IPS-NIHi7 (cell line): ENCODE results near the gene SSX4B.
A peak's percentile ranks its signal among the peaks of the same experiment; 100 is the strongest.
"Not testable (repeated sequence)": the region's sequence is repeated elsewhere in the genome, so short reads cannot be mapped to it uniquely, and the experiment has no call there.

Source experiments
- DNase-seq: peaks from one replicate; pipeline ENCODE4 v3.0.0; 2012; ENCODE audit warnings: mixed read lengths; ENCODE audit errors: extremely low spot score

The SSX4B gene

GRCh38 chrX:48411860-48412259 is at the start of gene SSX4B:
Gene SSX4B, minus strand, starts transcription at chrX:48411960. Its CDS starts 588 bp downstream, at chrX:48411372.
- DNase-seq, result not testable (repeated sequence)

DNA sequence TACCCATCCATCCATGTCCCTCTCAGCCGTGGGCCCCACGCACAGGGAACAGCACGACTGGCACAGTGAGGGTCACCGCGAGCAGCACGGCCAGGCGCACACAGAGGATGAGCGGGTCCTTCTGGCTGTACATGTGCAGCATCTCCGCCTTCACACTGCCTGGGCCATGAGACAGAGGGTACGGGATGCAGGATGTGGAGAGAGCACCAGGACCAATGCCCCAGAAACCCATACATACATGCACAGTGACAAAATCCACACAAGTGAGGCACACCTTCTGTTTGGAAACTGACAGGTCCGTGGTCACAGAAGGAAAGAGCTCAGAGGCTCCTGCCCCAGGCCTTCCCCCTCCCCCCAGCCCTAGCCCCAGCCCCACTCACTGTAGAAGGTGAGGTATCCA is 48.8 kb upstream of the SSX4B start:
- DNase-seq, result no peak

GRCh38 chrX:48460031-48460430 is 48.3 kb upstream of the SSX4B start:
- no peak for DNase-seq

DNA sequence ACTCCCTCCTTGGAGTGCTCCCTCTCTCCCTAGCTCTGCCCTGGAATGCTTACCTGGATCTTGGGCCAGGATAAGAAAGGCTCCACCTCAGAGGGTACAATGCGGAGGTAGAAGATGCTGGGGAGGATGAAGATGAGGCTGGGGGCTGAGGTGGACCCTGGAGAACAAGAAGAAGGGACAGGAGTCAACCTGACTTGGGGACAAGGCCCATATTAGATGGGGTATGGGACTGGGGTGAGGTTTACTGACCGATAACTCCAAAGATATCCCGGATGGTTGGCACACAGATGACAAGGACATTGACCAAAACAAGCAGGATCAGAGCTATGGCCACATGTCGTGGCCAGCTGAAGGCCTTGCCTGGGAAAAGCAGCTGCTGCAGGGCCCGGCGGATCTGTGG is 47.7 kb upstream of the SSX4B start:
- DNase-seq, result no peak

GRCh38 chrX:48458711-48459110 is 47.0 kb upstream of the SSX4B start:
- DNase-seq, result no peak

DNA sequence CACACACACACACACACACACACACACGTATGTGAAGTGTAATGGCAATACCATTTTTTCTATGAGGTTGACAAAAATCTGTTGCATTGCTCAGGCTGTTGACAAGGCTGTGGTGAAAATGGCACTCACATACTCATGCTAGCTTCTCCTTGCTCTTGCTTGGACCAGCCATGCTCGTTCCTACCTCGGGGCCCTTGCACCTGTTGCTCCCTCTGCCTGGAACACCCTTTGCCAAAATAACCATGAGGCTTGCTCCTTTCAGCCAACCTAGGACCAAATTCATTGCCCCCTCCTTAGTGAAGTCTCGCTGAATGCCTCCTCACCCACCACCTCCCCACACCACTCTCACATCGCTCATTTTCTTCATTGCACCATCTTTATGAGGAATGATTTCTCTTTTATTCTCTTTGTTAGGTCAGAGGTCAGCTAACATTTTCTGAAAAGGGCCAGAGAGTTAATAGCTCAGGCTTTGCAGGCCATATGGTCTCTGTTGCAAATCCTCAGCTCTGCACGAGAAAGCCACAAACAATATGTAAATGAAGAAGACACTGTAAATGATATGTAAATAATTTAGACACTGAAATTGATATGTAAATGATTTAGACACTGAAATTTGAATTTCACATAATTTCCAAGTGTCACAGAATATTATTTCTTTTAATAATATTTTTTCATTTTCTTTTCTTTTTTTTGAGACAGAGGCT is 45.0 kb upstream of the SSX4B start:
- no peak for DNase-seq

- DNase-seq, result no peak
Measured at GRCh38 chrX:48451708-48452107, 39.9 kb upstream of the SSX4B start.

DNA sequence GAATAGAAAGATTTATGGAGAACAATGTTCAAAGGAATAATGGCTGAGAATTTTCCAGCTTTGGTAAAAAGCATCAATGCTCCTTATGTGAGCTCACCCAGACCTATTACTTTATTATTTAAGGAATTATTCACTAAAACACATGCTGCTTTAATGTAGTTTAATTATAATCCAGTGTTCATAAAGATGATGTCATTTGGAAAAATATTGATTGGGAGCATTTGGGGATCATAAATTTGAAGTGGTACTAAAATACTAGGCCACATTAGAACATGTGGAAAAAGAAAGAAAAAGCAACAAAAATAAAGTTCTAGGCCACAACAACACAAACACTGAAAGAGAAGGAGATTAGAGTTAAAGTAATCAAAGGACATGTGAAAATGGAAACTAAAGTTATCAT is 38.3 kb upstream of the SSX4B start:
- no peak for DNase-seq

- DNase-seq, result not testable (repeated sequence)
Measured at GRCh38 chrX:48447201-48447600, 35.4 kb upstream of the SSX4B start.

DNA sequence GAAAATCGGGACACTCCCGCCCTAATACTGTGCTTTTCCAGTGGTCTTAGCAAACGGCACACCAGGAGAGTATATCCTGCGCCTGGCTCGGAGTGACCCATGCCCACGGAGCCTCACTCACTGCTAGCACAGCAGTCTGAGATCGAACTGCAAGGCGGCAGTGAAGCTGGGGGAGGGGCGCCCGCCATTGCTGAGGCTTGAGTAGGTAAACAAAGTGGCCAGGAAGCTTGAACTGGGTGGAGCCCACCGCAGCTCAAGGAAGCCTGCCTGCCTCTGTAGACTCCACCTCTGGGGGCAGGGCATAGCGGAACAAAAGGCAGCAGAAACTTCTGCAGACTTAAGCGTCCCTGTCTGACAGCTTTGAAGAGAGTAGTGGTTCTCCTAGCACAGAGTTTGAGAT is 22.0 kb upstream of the SSX4B start:
- not testable (repeated sequence) for DNase-seq

DNA sequence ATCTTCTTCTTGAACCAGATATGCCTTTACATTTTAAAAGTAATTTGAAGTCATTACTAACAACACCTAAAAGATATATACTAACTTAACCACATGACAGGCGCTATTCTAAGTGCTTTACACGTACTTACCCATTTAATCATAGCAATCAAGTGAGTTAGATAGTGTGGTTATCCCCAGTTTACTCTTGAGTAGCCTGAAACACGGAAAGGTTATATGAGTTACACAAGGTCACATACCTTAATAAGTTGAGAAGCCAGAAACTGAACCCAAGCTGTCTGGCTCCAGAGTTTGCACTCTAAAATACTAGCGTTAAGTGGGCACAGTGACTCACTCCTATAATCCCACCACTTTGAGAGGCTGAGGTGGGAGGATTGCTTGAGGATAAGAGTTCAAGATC is 18.4 kb upstream of the SSX4B start:
- DNase-seq, result not testable (repeated sequence)

- DNase-seq, result peak; percentile 8
Measured at GRCh38 chrX:48429606-48430005, 17.8 kb upstream of the SSX4B start.

- DNase-seq, result not testable (repeated sequence)
Measured at GRCh38 chrX:48427027-48427716, 15.4 kb upstream of the SSX4B start.

GRCh38 chrX:48397825-48398224 is 13.9 kb downstream of the SSX4B start:
- DNase-seq, result not testable (repeated sequence)

DNA sequence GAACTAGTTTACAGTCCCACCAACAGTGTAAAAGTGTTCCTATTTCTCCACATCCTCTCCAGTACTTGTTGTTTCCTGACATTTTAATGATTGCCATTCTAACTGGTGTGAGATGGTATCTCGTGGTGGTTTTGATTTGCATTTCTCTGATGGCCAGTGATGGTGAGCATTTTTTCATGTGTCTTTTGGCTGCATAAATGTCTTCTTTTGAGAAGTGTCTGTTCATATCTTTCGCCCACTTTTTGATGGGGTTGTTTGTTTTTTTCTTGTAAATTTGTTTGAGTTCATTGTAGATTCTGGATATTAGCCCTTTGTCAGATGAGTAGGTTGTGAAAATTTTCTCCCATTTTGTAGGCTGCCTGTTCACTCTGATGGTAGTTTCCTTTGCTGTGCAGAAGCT is 14.8 kb downstream of the SSX4B start:
- DNase-seq, result not testable (repeated sequence)

- DNase-seq, result not testable (repeated sequence)
Measured at GRCh38 chrX:48383239-48383638, 28.5 kb downstream of the SSX4B start, which contains the start of gene SSX4. Gene SSX4, plus strand, starts transcription at chrX:48383539. Its CDS starts 515 bp downstream, at chrX:48384054.

- DNase-seq, result not testable (repeated sequence)
Measured at GRCh38 chrX:48370408-48370807, 41.4 kb downstream of the SSX4B start.

GRCh38 chrX:48367717-48368408 is 43.9 kb downstream of the SSX4B start:
- not testable (repeated sequence) for DNase-seq

DNA sequence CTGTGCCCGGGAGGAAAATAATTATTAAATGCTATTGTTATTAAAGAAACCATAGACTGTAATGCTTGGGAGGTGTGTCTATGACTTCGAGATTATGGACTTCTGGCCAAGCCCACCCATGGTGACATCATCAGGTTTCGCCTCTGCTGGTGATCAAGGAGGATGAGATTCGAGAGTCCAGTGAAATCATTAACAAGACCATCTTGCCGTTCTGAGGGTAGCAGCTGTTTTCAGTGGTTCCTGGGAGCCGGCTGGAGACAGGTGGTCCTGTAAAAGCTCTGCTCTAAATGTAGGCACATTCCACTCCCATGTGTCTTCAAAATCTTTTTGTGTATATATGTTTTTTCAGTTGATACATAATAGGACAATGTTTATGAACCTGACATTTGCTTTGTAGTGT is 52.5 kb downstream of the SSX4B start:
- DNase-seq, result not testable (repeated sequence)

GRCh38 chrX:48357681-48358080 is 54.1 kb downstream of the SSX4B start:
- DNase-seq, result no peak

- DNase-seq, result not testable (repeated sequence)
Measured at GRCh38 chrX:48356315-48357094, 55.3 kb downstream of the SSX4B start, which contains the start of gene SSX3. Gene SSX3, minus strand, starts transcription at chrX:48356703. Its CDS starts 1,454 bp downstream, at chrX:48355249.
